Suprapubic skin (tissue), 3 donors: ENCODE measurements around the gene SCUBE1.
"Not testable (repeated sequence)": the region's sequence is repeated elsewhere in the genome, so short reads cannot be mapped to it uniquely, and the experiment has no call there.

Experiments used
- CTCF ChIP-seq, 2 donors: fragments of 200-600 bp in 1 of 2; fragments of 450-650 bp in 1 of 2; sonication (generic) in 1 of 2; IDR thresholded peaks; one replicate each; pipeline ENCODE4 v1.5.1; 2016 to 2019; ENCODE audit warnings: antibody characterized with exemption in 2 of 2, mild to moderate bottlenecking in 1 of 2, moderate library complexity in 1 of 2
- EP300 ChIP-seq: sonication (generic); formaldehyde crosslinking; IDR thresholded peaks from one replicate; pipeline ENCODE4 v1.6.1; 2017; ENCODE audit warnings: antibody characterized with exemption
- POLR2A ChIP-seq, 2 donors: fragments of 450-650 bp; IDR thresholded peaks; one replicate each; pipeline ENCODE4 v1.6.1; 2017; ENCODE audit warnings: antibody characterized with exemption in 2 of 2, mild to moderate bottlenecking in 2 of 2, moderate library complexity in 2 of 2

DNA sequence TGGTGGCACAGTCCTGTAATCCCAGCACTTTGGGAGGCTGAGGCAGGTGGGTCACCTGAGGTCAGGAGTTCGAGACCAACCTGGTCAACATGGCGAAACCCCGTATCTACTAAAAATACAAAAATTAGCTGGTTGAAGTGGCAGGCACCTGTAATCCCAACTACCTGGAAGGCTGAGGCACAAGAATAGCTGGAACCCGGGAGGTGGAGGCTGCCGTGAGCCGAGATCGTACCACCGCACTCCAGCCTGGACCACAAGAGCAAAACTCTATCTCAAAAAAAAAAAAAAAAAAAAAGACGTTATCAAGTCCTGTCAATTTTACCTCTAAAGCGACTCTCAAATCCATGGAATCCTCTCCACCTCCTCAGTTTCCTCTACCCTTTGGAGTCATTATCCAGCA, 12.5 kb upstream of the SCUBE1 start:
- not testable (repeated sequence) for TF ChIP-seq POLR2A (IDR thresholded peaks at IDR 0.05); CTCF (IDR thresholded peaks at IDR 0.05); EP300
